T-helper 17 cell (primary cell): ENCODE results near the gene PPP2R1A. TPM values are rescaled to one million over a fixed set of nuclear protein-coding genes. Genes with fewer than 3 reads are reported as not detected.

Experiments used
- ATAC-seq: fragments of 150-1000 bp; cut with Tn5 transposase; 2 replicates; pipeline ENCODE4 v1.10.0; 2021; ENCODE audit warnings: mild to moderate bottlenecking, moderate library complexity
- DNase-seq, 3 donors: peaks; one replicate each; pipeline versions ENCODE4 v3.0.0 to v3.0.0-alpha.2; 2020 to 2021
- H3K9me3 ChIP-seq: one replicate; pipeline ENCODE4 v1.7.0; 2013; ENCODE audit warnings: low read length, mild to moderate bottlenecking; ENCODE audit not compliant: control insufficient read depth, poor library complexity, severe bottlenecking
- H3K27ac Mint-ChIP-seq: one replicate; pipeline ENCODE4 v1.8.0; 2022; ENCODE audit warnings: mild to moderate bottlenecking, moderate library complexity, mixed read lengths
- H3K27me3 Mint-ChIP-seq: one replicate; pipeline ENCODE4 v1.8.0; 2022; ENCODE audit warnings: mixed read lengths
- H3K36me3 Mint-ChIP-seq: one replicate; pipeline ENCODE4 v1.8.0; 2022; ENCODE audit warnings: low read depth, mixed read lengths
- H3K4me1 Mint-ChIP-seq: one replicate; pipeline ENCODE4 v1.8.0; 2022; ENCODE audit warnings: mild to moderate bottlenecking, mixed read lengths
- H3K4me3 Mint-ChIP-seq: one replicate; pipeline ENCODE4 v1.8.0; 2022; ENCODE audit warnings: mild to moderate bottlenecking, moderate library complexity, mixed read lengths
- total RNA-seq, 4 donors: library from RNA in 2 of 4; stranded (reverse) in 2 of 4; gene quantifications; one replicate each; pipeline ENCODE4 v1.2.3 and lab custom pipeline; 2022 to 2026

The PPP2R1A gene
- total RNA-seq (100 to 1,000 TPM; 173 to 180 TPM), total RNA-seq (lab: John Stamatoyannopoulos, UW) (134 to 145 reads per million in 2 donors)

- Mint-ChIP-seq H3K4me1 (peaks cover 39% of the 10 kb centered on the region), H3K36me3 (peaks cover 7% of the 10 kb centered on the region), H3K27ac (peak within 1 kb of the TSS; percentile 97), H3K4me3 (peak within 1 kb of the TSS; percentile 98), H3K27me3 (no peaks in the 10 kb centered on the region)
- no peaks in the 10 kb centered on the region for H3K9me3 ChIP-seq
- ATAC-seq (peak; percentile 90), DNase-seq (peak; percentile 94 to 98 (median 94))
These were observed at the start of gene PPP2R1A for GRCh38 chr19:52189735-52190486. Gene PPP2R1A (plus strand): TSS chr19:52190052. CDS start chr19:52190097, 45 bp downstream.

- Mint-ChIP-seq H3K27me3 (no peaks in the 10 kb centered on the region), H3K4me1 (peaks cover 26% of the 10 kb centered on the region), H3K4me3 (no peak overlapping the region), H3K36me3 (peaks cover 2% of the 10 kb centered on the region), H3K27ac (peak overlapping the region; percentile 53)
- peaks cover 3% of the 10 kb centered on the region for H3K9me3 ChIP-seq
- DNase-seq (no peak), ATAC-seq (no peak)
These were observed 48.6 kb upstream of the PPP2R1A start for GRCh38 chr19:52141203-52141602.

GRCh38 chr19:52142001-52142595, 47.8 kb upstream of the PPP2R1A start:
- ATAC-seq (no peak), DNase-seq (no peak)
- peak overlapping the region; percentile 53 for H3K27ac Mint-ChIP-seq

GRCh38 chr19:52148256-52148655, 41.6 kb upstream of the PPP2R1A start:
- H3K9me3 ChIP-seq, result peaks cover 16% of the 10 kb centered on the region
- no peaks in the 10 kb centered on the region for H3K27me3 Mint-ChIP-seq
- ATAC-seq (no peak), DNase-seq (no peak)
- no peaks in the 10 kb centered on the region for H3K4me1 Mint-ChIP-seq
- no peak overlapping the region for H3K4me3 Mint-ChIP-seq
- no peaks in the 10 kb centered on the region for H3K36me3 Mint-ChIP-seq
- no peak overlapping the region for H3K27ac Mint-ChIP-seq

More at GRCh38 chr19:52142001-52142595, 47.8 kb upstream of the PPP2R1A start:
- Mint-ChIP-seq H3K27me3 (no peaks in the 10 kb centered on the region), H3K4me3 (no peak overlapping the region), H3K4me1 (peaks cover 24% of the 10 kb centered on the region), H3K36me3 (peaks cover 2% of the 10 kb centered on the region)
- H3K9me3 ChIP-seq, result peaks cover 7% of the 10 kb centered on the region

GRCh38 chr19:52155596-52156359, 34.1 kb upstream of the PPP2R1A start:
- H3K36me3 Mint-ChIP-seq, result peaks cover 10% of the 10 kb centered on the region
- DNase-seq (no peak), ATAC-seq (no peak)
- peaks cover 58% of the 10 kb centered on the region for H3K9me3 ChIP-seq
- H3K4me3 Mint-ChIP-seq, result no peak overlapping the region
- H3K27ac Mint-ChIP-seq, result no peak overlapping the region
- no peaks in the 10 kb centered on the region for H3K27me3 Mint-ChIP-seq
- H3K4me1 Mint-ChIP-seq, result no peaks in the 10 kb centered on the region

- Mint-ChIP-seq H3K4me1 (peaks cover 20% of the 10 kb centered on the region), H3K4me3 (peak overlapping the region; percentile 97), H3K36me3 (peaks cover 23% of the 10 kb centered on the region), H3K27me3 (no peaks in the 10 kb centered on the region), H3K27ac (peak overlapping the region; percentile 96)
- no peaks in the 10 kb centered on the region for H3K9me3 ChIP-seq
- ATAC-seq (no peak), DNase-seq (no peak)
These were observed 19.5 kb upstream of the PPP2R1A start for GRCh38 chr19:52170304-52170703.

GRCh38 chr19:52170863-52171320, 19.0 kb upstream of the PPP2R1A start:
- peak; percentile 27 for ATAC-seq
- H3K27ac Mint-ChIP-seq, result peak overlapping the region; percentile 96
- no peak for DNase-seq
- H3K27me3 Mint-ChIP-seq, result no peaks in the 10 kb centered on the region
- peak overlapping the region; percentile 97 for H3K4me3 Mint-ChIP-seq
- no peaks in the 10 kb centered on the region for H3K9me3 ChIP-seq
- peaks cover 23% of the 10 kb centered on the region for H3K36me3 Mint-ChIP-seq
- peaks cover 20% of the 10 kb centered on the region for H3K4me1 Mint-ChIP-seq

GRCh38 chr19:52171321-52172169, 18.3 kb upstream of the PPP2R1A start, which contains the start of gene ZNF836:
Gene ZNF836 (minus strand): TSS chr19:52171621. CDS start chr19:52168072, 3,549 bp downstream.
- no peaks in the 10 kb centered on the region for H3K9me3 ChIP-seq
- H3K36me3 Mint-ChIP-seq, result peaks cover 23% of the 10 kb centered on the region

GRCh38 chr19:52172347-52172746, 17.5 kb upstream of the PPP2R1A start:
- Mint-ChIP-seq H3K4me3 (peak overlapping the region; percentile 97), H3K4me1 (peaks cover 20% of the 10 kb centered on the region), H3K36me3 (peaks cover 23% of the 10 kb centered on the region), H3K27ac (peak overlapping the region; percentile 96), H3K27me3 (no peaks in the 10 kb centered on the region)
- no peaks in the 10 kb centered on the region for H3K9me3 ChIP-seq
- no peak for DNase-seq
- ATAC-seq, result no peak

More at GRCh38 chr19:52171321-52172169, 18.3 kb upstream of the PPP2R1A start, which contains the start of gene ZNF836:
- DNase-seq, result peak; percentile 73 to 91 (median 89)
- H3K27ac Mint-ChIP-seq, result peak within 1 kb of the TSS; percentile 96
- H3K4me3 Mint-ChIP-seq, result peak within 1 kb of the TSS; percentile 97
- ATAC-seq, result peak; percentile 95
- no peaks in the 10 kb centered on the region for H3K27me3 Mint-ChIP-seq
- peaks cover 20% of the 10 kb centered on the region for H3K4me1 Mint-ChIP-seq

GRCh38 chr19:52176574-52176973, 13.3 kb upstream of the PPP2R1A start:
- ATAC-seq (no peak), DNase-seq (no peak)
- Mint-ChIP-seq H3K27ac (no peak overlapping the region), H3K36me3 (no peaks in the 10 kb centered on the region), H3K4me1 (peaks cover 4% of the 10 kb centered on the region), H3K4me3 (no peak overlapping the region), H3K27me3 (no peaks in the 10 kb centered on the region)
- H3K9me3 ChIP-seq, result no peaks in the 10 kb centered on the region

GRCh38 chr19:52187407-52187806, 2.4 kb upstream of the PPP2R1A start:
- DNase-seq, result no peak
- Mint-ChIP-seq H3K27me3 (no peaks in the 10 kb centered on the region), H3K4me3 (no peak overlapping the region), H3K36me3 (peaks cover 5% of the 10 kb centered on the region), H3K27ac (peak overlapping the region; percentile 97), H3K4me1 (peaks cover 22% of the 10 kb centered on the region)
- no peak for ATAC-seq
- no peaks in the 10 kb centered on the region for H3K9me3 ChIP-seq
